ENCODE data around the gene KCNK3. TPM values are rescaled to one million over a fixed set of nuclear protein-coding genes. Genes with fewer than 3 reads are reported as not detected.

Gene KCNK3
- total RNA-seq, 6 experiments from 2014 or later: not detected

- no peak for DNase-seq
- Mint-ChIP-seq H3K27me3 (ENCODE audit: insufficient read depth) (peaks cover 35% of the 10 kb centered on the region), H3K4me3 (no peak overlapping the region), H3K9me3 (no peaks in the 10 kb centered on the region), H3K27ac (no peak overlapping the region), H3K4me1 (ENCODE audit: low read depth) (peaks cover 12% of the 10 kb centered on the region), H3K36me3 (ENCODE audit: low read depth) (no peaks in the 10 kb centered on the region)
- TF ChIP-seq, protein P1, sequence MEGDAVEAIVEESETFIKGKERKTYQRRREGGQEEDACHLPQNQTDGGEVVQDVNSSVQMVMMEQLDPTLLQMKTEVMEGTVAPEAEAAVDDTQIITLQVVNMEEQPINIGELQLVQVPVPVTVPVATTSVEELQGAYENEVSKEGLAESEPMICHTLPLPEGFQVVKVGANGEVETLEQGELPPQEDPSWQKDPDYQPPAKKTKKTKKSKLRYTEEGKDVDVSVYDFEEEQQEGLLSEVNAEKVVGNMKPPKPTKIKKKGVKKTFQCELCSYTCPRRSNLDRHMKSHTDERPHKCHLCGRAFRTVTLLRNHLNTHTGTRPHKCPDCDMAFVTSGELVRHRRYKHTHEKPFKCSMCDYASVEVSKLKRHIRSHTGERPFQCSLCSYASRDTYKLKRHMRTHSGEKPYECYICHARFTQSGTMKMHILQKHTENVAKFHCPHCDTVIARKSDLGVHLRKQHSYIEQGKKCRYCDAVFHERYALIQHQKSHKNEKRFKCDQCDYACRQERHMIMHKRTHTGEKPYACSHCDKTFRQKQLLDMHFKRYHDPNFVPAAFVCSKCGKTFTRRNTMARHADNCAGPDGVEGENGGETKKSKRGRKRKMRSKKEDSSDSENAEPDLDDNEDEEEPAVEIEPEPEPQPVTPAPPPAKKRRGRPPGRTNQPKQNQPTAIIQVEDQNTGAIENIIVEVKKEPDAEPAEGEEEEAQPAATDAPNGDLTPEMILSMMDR (IDR thresholded peaks at IDR 0.05): no peak
Measured at GRCh38 chr2:26672112-26672817, 20.3 kb upstream of the KCNK3 start.

- TF ChIP-seq, protein P1 (IDR thresholded peaks at IDR 0.05): no peak
- Mint-ChIP-seq H3K27ac (no peak overlapping the region), H3K4me1 (ENCODE audit: low read depth) (peaks cover 14% of the 10 kb centered on the region), H3K27me3 (ENCODE audit: insufficient read depth) (peaks cover 35% of the 10 kb centered on the region), H3K36me3 (ENCODE audit: low read depth) (no peaks in the 10 kb centered on the region), H3K9me3 (no peaks in the 10 kb centered on the region), H3K4me3 (no peak overlapping the region)
- no peak for DNase-seq
Measured at GRCh38 chr2:26672818-26673393, 19.6 kb upstream of the KCNK3 start.

GRCh38 chr2:26674002-26674751, 18.3 kb upstream of the KCNK3 start:
- Mint-ChIP-seq H3K36me3 (ENCODE audit: low read depth) (no peaks in the 10 kb centered on the region), H3K9me3 (no peaks in the 10 kb centered on the region), H3K4me1 (ENCODE audit: low read depth) (peaks cover 17% of the 10 kb centered on the region), H3K4me3 (no peak overlapping the region), H3K27ac (no peak overlapping the region), H3K27me3 (ENCODE audit: insufficient read depth) (peaks cover 40% of the 10 kb centered on the region)
- no peak for DNase-seq
- TF ChIP-seq, protein P1 (IDR thresholded peaks at IDR 0.05): no peak

GRCh38 chr2:26674771-26675170, 17.8 kb upstream of the KCNK3 start:
- TF ChIP-seq, protein P1 (IDR thresholded peaks at IDR 0.05): no peak
- no peaks in the 10 kb centered on the region for H3K9me3 Mint-ChIP-seq
- no peak overlapping the region for H3K4me3 Mint-ChIP-seq
- H3K36me3 Mint-ChIP-seq (ENCODE audit: low read depth): no peaks in the 10 kb centered on the region
- no peak overlapping the region for H3K27ac Mint-ChIP-seq
- peaks cover 45% of the 10 kb centered on the region for H3K27me3 Mint-ChIP-seq (ENCODE audit: insufficient read depth)
- H3K4me1 Mint-ChIP-seq (ENCODE audit: low read depth): peaks cover 11% of the 10 kb centered on the region
- no peak for DNase-seq

- no peak overlapping the region for H3K4me3 Mint-ChIP-seq
- H3K27me3 Mint-ChIP-seq (ENCODE audit: insufficient read depth): peaks cover 51% of the 10 kb centered on the region
- TF ChIP-seq, protein P1 (IDR thresholded peaks at IDR 0.05): no peak
- DNase-seq: no peak
- H3K4me1 Mint-ChIP-seq (ENCODE audit: low read depth): peaks cover 5% of the 10 kb centered on the region; the same call in 1 of the 2 replicates
- no peaks in the 10 kb centered on the region for H3K36me3 Mint-ChIP-seq (ENCODE audit: low read depth)
- H3K27ac Mint-ChIP-seq: no peak overlapping the region
- no peaks in the 10 kb centered on the region for H3K9me3 Mint-ChIP-seq
Measured at GRCh38 chr2:26675651-26676255, 16.8 kb upstream of the KCNK3 start.
